HG02852 (cell line): ENCODE measurements around the gene AKAP12.

ENCODE experiments used
- ATAC-seq: cut with Tn5 transposase; IDR thresholded peaks from one replicate; pipeline ENCODE4 v1.9.1; 2021; ENCODE audit warnings: mild to moderate bottlenecking, moderate library complexity; ENCODE audit not compliant: unreplicated experiment

Gene AKAP12

GRCh38 chr6:151236668-151237401 is 2.9 kb upstream of the AKAP12 start:
- no peak for ATAC-seq

GRCh38 chr6:151240036-151240685 is 394 bp downstream of the AKAP12 start:
- no peak for ATAC-seq

DNA sequence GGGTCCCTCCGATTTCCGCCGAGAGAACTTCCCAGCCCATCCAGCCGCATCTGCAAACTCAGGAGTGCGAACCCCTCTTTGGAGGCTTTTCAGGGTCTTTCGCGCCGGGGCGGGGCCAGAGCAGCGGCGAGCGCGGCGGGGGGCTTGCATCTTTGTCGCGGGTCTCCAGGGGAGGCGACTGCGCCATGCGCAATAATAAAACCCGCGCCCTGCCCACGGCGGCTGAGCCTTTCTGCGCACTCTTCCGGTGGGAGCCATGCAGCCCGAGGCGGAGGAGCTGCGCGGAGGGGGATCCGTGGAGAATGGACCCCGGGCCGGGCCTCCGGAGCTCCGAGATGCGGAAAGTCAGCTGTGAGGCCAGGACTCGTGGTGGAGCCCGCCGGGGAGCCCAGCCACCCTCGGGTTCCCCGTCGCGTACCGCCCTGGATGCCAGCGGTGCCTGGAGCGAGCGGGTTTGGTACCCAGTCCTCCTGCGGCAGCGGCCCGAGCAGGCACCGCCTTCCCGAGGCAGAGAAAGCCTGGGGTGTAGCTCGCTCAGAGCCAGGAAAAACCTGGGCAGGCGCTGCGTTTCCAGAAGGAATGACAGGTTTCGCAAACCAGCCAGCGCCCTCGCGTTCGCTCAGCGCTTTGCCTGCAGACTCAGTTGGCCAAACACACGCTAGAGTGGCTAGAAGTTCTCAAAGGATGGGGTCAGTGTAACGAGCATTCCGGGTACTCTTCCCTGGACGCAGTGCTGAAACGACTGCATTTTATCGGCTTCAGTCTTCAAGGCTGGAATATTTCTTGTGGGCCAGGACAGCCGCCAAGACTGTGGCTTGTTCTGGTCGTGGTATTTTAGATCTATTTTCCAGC is 1.2 kb downstream of the AKAP12 start:
- ATAC-seq, result no peak

DNA sequence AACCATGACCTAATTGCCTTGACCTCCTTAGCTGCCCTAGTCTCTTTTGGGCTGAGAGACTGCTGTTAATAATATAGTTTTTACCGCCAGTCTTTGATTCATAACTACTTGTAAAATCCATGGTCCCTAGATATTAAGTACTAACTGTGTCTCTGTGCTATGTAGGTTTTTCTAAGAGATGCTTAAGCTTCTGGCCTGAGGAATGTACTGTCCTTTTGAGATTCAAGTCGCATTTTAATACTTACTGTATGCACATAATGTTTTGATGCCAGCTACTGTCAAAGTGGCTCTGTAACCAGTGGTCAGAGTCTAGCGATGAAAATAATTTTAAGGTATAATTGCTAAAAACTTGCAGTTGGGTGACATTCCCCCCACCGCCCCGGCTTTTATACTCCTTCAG is 2.1 kb downstream of the AKAP12 start:
- ATAC-seq, result no peak

DNA sequence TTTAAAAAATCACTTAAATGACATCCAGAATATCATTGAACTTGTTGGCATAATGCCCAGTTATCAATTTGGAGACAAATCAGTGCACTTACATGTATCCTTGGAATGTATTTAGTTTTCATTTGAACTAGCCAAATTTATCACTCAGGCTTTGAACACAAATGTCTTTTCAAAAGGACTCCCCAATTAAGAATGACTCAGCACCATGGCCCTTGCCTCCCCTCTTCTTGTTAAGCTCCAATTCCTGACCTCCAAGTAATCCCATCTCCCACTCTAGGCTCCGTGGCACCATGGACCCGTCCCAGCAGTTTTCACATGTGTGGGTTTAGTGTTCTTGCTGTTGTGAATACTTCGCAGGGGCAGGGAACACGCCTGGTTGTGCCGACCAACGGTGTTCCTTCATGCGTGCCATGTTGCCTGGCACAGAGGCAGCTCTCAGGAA is 2.7 kb downstream of the AKAP12 start:
- no peak for ATAC-seq

DNA sequence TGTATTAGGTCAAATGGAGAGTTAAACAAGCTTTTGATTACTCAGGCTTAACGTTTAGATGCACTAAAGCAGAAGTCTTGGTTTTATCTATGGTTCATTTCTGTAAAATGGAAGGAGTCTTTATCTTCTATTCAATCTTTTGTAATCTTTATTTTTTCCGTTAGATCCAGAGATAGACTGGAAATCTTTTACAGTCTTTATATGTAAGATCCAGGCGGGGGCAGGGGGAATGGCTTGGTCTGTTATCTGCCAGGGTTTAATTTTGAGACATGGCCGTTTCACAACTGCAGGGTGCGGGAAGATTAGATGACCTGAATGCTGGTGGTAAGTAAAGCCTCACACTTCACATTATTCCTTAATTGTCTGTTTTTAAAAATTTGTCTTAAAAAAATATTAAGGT is 3.7 kb downstream of the AKAP12 start:
- no peak for ATAC-seq

DNA sequence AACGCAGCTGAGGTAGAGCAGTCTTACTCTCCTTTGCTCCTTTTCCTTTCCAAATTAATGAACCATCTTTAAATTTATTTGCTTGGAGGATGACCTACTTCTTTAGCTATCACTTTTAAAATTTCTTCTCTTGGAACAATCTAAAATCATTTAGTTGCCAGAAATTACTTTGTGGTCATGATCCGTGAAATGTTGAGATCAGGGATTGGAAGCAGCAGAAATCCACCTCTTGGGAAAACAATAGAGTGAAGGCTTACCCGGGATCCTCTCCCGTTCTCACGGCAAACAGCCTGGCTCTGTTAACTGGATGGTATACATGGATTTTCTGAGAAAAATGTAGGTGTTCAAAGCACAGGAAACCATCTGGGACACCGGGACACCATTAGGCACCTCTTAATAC is 7.7 kb downstream of the AKAP12 start:
- ATAC-seq, result no peak

GRCh38 chr6:151248295-151248694 is 8.5 kb downstream of the AKAP12 start:
- ATAC-seq, result no peak

DNA sequence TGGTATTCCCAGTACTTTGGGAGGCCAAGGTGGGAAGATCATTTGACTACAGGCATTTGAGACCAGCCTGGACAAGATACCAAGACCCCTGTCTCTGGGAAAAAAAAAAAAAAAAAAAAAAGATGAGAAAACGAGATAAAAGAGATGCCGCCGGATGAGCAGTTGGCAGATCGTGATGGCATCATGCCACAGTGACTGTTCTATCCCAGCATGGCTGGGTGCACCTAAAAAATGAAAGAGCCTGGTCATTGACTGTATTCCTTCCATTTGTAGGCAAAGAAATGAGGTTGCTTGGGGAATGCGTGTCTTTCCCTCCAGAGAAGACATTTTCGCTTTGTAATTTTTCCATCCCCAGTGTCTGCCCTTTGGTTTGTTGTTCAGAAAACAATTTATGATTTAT is 12.9 kb downstream of the AKAP12 start:
- ATAC-seq, result no peak

DNA sequence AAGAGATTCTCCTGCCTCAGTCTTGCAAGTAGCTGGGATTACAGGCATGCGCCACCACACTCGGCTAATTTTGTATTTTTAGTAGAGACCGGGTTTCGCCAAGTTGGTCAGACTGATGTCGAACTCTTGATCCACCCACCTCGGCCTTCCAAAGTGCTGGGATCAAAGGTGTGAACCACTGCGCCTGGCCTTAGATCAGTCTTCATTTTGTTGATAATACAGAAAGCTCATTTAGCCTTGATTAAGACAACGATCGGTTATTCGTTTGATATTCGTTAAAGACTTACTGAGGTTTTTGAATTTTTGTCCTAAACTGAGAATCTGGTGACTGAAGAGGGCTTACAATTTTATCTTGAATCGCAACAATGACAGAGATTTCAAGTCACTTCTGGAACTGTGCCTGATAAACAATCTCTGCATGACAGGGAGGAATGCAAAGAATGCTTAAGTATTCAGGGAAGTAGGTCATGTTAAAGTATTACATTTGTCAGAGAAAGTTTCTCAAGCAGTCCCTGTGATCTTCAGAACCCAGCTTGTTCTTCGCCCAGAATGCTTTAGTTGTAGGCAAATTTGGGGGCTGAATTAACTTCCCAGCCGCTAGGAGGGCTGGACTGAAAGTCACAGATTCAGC is 14.8 kb downstream of the AKAP12 start:
- ATAC-seq, result no peak

DNA sequence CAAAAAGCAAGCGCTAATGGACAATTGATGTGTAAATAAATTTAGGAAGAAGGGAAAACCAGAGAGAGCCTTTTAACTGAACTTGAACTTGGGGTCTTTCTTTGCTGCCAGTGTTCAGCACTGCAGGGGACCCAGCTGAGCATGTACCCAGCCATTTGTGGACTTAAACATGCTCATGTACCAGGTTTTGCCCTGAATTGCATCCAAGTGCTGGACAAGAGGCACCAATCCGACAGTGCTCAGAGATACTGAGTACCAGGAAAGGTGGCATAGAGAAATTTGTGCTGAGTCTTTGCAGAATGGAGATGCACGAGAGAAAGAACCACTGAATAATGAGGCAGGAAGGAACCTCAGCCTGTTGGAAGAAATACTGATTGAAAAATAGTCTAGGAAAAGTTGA is 16.0 kb downstream of the AKAP12 start:
- ATAC-seq, result no peak

DNA sequence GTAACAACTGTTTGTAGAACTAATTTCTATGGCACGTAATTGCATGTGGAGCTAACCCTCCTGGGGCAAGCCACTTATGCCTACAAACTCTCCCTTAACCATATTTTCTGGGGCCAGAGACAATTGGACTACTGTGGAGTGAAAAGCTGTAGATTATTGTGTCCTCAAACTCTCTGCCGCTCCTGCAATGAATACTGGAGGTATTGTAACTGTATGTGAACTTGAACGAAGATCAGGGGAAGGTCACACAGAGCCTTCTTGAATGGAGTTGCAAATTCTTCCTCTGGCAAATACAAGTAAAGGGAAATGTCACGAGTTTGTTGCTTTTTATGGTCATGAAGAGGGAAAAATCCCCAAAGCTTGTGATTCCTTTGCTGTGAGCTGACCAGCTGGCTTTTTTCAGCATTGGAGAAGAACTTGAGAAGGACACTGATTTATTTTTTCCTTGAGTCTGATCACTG is 18.2 kb downstream of the AKAP12 start:
- no peak for ATAC-seq

GRCh38 chr6:151260205-151260604 is 20.4 kb downstream of the AKAP12 start:
- ATAC-seq, result no peak

- no peak for ATAC-seq
Measured at GRCh38 chr6:151263035-151263434, 23.3 kb downstream of the AKAP12 start.

- ATAC-seq, result no peak
Measured at GRCh38 chr6:151263967-151264366, 24.2 kb downstream of the AKAP12 start.

DNA sequence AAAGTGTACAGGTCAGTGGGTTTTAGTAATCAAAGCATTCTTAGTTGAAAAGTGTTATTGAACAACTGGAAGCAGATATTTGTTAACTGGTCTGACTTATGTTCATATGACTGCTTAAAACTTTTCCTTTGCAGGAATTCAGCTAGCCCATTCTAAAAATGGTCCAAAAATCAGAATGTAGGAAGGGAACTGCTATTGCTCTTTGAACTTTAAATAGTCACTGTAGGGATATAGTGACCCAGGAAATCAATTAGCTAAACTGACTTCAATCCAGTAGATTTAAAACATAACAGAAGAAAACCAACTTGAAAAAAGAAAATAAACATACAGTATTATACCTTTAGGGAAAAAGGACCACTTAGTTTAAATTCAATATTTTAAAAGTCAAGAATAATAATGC is 25.5 kb downstream of the AKAP12 start:
- no peak for ATAC-seq

DNA sequence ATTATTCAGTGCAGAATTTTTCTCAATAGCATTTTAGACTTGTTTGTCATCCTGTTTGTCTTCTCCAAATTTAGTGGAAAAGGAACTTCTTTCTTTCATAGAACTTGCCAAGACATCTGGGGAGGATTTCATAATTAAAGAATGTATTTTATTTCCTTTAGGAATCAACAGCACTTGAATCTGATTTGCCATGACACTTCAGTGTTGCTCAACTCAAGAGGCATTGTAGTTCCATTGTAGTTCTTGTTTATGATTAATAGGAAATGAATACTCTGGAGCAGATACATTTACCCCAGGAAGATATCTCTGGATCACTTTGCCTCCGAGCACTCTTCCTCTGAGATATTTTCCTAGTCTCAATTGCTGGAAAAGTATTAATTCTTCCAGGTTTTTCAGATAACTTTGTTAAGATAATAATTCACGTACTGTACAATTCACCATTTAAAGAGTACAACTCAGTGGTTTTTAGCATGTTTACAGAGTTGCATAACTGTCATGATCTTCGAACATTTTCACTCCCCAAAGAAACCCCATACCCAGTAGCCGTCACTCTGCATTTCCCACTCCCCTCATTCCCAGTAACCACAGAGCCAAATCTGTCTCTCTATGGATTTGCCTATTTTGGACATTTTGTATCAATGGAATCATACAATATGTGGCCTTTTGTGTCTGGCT is 29.7 kb downstream of the AKAP12 start:
- no peak for ATAC-seq

- no peak for ATAC-seq
Measured at GRCh38 chr6:151275121-151275520, 35.4 kb downstream of the AKAP12 start.

- ATAC-seq, result no peak
Measured at GRCh38 chr6:151275566-151275965, 35.8 kb downstream of the AKAP12 start.

DNA sequence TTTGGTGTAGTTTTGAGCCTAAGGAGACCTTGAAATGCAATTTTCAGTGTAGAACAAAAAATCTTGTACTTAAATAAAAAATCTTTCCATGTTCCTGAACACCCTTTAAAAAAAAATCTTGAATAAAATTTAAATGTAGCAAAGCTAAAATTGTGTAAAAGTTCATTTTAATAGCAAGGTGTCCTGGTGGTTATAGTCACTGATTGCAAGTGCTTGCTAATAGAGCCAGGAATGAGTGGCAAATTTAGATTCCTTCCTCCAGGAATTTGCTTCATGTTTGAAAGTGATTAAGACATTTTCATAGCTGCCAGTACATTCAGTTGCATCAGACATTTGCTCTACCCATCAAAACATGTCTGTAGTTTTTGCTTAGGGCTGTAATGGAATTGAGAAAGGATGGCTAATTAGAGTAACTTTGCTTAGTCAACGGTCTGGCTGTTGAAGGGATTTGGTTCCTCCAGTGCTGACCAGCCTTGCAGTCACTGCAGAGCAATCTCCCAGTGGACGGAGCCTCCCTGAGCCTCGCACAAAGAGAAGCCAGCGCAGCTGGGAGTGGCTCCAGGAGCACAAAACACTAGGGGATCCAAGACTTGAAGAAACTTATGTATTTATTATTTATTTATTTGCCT is 36.5 kb downstream of the AKAP12 start:
- no peak for ATAC-seq
